CD4-positive, CD25-positive, alpha-beta regulatory T cell (primary cell): ENCODE data around the gene SYMPK. TPM values are rescaled to one million over a fixed set of nuclear protein-coding genes. Genes with fewer than 3 reads are reported as not detected.

ENCODE experiments used
- ATAC-seq, 2 donors: fragments of 150-1000 bp; cut with Tn5 transposase; one replicate each; pipeline ENCODE4 v1.10.0; 2021; ENCODE audit warnings: low read depth in 2 of 2, moderate number of reproducible peaks in 2 of 2, moderate library complexity in 1 of 2
- DNase-seq, 3 donors: peaks; one replicate each; pipeline versions ENCODE4 v3.0.0 to v3.0.0-alpha.2; 2012 to 2022; ENCODE audit warnings: mixed read lengths in 1 of 3
- H3K27ac ChIP-seq: one replicate; pipeline ENCODE4 v1.7.0; 2013; ENCODE audit warnings: mild to moderate bottlenecking, low read length; ENCODE audit not compliant: insufficient read depth, poor library complexity, severe bottlenecking
- H3K27me3 ChIP-seq: one replicate; pipeline ENCODE4 v1.7.0; 2013; ENCODE audit warnings: low read length; ENCODE audit not compliant: control insufficient read depth, insufficient read depth
- H3K36me3 ChIP-seq: one replicate; pipeline ENCODE4 v1.7.0; 2013; ENCODE audit warnings: mild to moderate bottlenecking, low read length, moderate library complexity; ENCODE audit not compliant: control insufficient read depth, insufficient read depth
- H3K4me1 ChIP-seq: 2 replicates; pipeline ENCODE4 v1.7.0; 2013; ENCODE audit warnings: mild to moderate bottlenecking, low read length; ENCODE audit not compliant: insufficient read depth, control insufficient read depth, poor library complexity, severe bottlenecking
- H3K4me3 ChIP-seq: one replicate; pipeline ENCODE4 v1.7.0; 2013; ENCODE audit warnings: low read depth, mild to moderate bottlenecking, low read length, moderate library complexity
- H3K9me3 ChIP-seq, 2 experiments: 1 replicate in 1 of 2; 2 replicates in 1 of 2; pipeline ENCODE4 v1.7.0; 2013; ENCODE audit warnings: low read length in 2 of 2, mild to moderate bottlenecking in 1 of 2, moderate library complexity in 1 of 2; ENCODE audit not compliant: control insufficient read depth in 2 of 2
- H3K27ac Mint-ChIP-seq, 3 donors: one replicate each; pipeline ENCODE4 v1.8.0; 2020 to 2022; ENCODE audit warnings: mild to moderate bottlenecking in 3 of 3, mixed read lengths in 3 of 3, moderate library complexity in 2 of 3
- H3K27me3 Mint-ChIP-seq: one replicate; pipeline ENCODE4 v1.8.0; 2022; ENCODE audit warnings: mild to moderate bottlenecking, mixed read lengths
- H3K36me3 Mint-ChIP-seq: one replicate; pipeline ENCODE4 v1.8.0; 2020; ENCODE audit warnings: mixed read lengths
- H3K4me1 Mint-ChIP-seq, 4 donors: one replicate each; pipeline ENCODE4 v1.8.0; 2020 to 2022; ENCODE audit warnings: mixed read lengths in 4 of 4, mild to moderate bottlenecking in 1 of 4
- H3K4me3 Mint-ChIP-seq, 4 donors: one replicate each; pipeline ENCODE4 v1.8.0; 2020 to 2022; ENCODE audit warnings: mild to moderate bottlenecking in 4 of 4, mixed read lengths in 4 of 4, moderate library complexity in 3 of 4
- H3K9me3 Mint-ChIP-seq, 7 donors: one replicate each; pipeline ENCODE4 v1.8.0; 2020 to 2022; ENCODE audit warnings: mixed read lengths in 7 of 7, mild to moderate bottlenecking in 3 of 7, moderate library complexity in 2 of 7
- polyA plus RNA-seq, 4 donors: library from polyadenylated mRNA; unstranded; fragments of 300-500 nt; fragmentation: Illumina TruSeq; gene quantifications; one replicate each; pipeline ENCODE4 v1.2.3, GENCODE V29; 2021
- total RNA-seq: library from RNA; stranded (reverse); gene quantifications from one replicate; pipeline ENCODE4 v1.2.3, GENCODE V29; 2022

SYMPK gene
- total and polyA plus RNA-seq, 5 donors from 2014 or later, result 5.0 to 87.6 (median 10.5) TPM

- H3K9me3 ChIP-seq, result no peaks in the 10 kb centered on the region
- Mint-ChIP-seq H3K27me3 (no peaks in the 10 kb centered on the region), H3K27ac (no peak overlapping the region), H3K4me1 (peaks cover 0 to 12% (median 3%) of the 10 kb centered on the region in 4 donors), H3K4me3 (no peak overlapping the region), H3K9me3 (no peaks in the 10 kb centered on the region), H3K36me3 (no peaks in the 10 kb centered on the region)
- peaks cover 18% of the 10 kb centered on the region for H3K4me1 ChIP-seq
- H3K27ac ChIP-seq, result no peak overlapping the region
- no peak overlapping the region for H3K4me3 ChIP-seq
- H3K27me3 ChIP-seq, result no peaks in the 10 kb centered on the region
- ATAC-seq (no peak), DNase-seq (no peak)
- no peaks in the 10 kb centered on the region for H3K36me3 ChIP-seq
These were observed 48.7 kb downstream of the SYMPK start for GRCh38 chr19:45814166-45814780.

DNA sequence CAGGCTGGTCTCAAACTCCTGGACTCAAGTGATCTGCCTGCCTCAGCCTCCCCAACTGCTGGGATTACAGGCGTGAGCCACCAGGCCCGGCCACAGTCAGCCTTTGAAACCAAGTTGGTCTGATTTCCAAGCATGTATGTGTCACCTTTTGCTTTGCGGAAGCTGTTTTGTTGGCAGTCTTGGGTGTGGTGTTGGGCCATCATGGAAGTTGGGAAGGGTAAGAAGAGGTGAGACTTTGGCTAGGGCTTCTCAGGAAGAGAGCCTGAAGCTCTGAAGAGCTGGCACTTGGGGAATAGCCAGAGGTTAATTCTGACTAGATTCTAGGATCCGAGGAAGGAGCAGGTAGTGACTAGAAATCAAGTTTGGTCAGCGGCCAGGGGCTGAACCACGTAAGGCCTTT lies 50.6 kb downstream of the SYMPK start:
- Mint-ChIP-seq H3K27me3 (no peaks in the 10 kb centered on the region), H3K9me3 (no peaks in the 10 kb centered on the region), H3K4me1 (peaks cover 0 to 12% (median 2%) of the 10 kb centered on the region in 4 donors), H3K36me3 (no peaks in the 10 kb centered on the region), H3K4me3 (no peak overlapping the region), H3K27ac (no peak overlapping the region)
- Histone ChIP-seq H3K4me1 (peaks cover 18% of the 10 kb centered on the region), H3K27ac (no peak overlapping the region), H3K36me3 (no peaks in the 10 kb centered on the region), H3K4me3 (no peak overlapping the region), H3K9me3 (no peaks in the 10 kb centered on the region), H3K27me3 (no peaks in the 10 kb centered on the region)
- ATAC-seq (no peak), DNase-seq (no peak)

GRCh38 chr19:45809643-45810159 lies 53.2 kb downstream of the SYMPK start:
- H3K4me1 Mint-ChIP-seq, result peaks cover 0 to 7% (median 2%) of the 10 kb centered on the region in 4 donors
- Histone ChIP-seq H3K4me1 (no peaks in the 10 kb centered on the region), H3K36me3 (no peaks in the 10 kb centered on the region), H3K9me3 (no peaks in the 10 kb centered on the region), H3K27ac (no peak overlapping the region), H3K4me3 (no peak overlapping the region), H3K27me3 (no peaks in the 10 kb centered on the region)
- no peaks in the 10 kb centered on the region for H3K27me3 Mint-ChIP-seq
- no peaks in the 10 kb centered on the region for H3K36me3 Mint-ChIP-seq
- H3K4me3 Mint-ChIP-seq, result no peak overlapping the region
- H3K27ac Mint-ChIP-seq, result peak overlapping the region in 1 of 3 donors; percentile 92
- ATAC-seq (no peak), DNase-seq (peak in 1 of 3 donors; percentile 34)
- no peaks in the 10 kb centered on the region for H3K9me3 Mint-ChIP-seq

DNA sequence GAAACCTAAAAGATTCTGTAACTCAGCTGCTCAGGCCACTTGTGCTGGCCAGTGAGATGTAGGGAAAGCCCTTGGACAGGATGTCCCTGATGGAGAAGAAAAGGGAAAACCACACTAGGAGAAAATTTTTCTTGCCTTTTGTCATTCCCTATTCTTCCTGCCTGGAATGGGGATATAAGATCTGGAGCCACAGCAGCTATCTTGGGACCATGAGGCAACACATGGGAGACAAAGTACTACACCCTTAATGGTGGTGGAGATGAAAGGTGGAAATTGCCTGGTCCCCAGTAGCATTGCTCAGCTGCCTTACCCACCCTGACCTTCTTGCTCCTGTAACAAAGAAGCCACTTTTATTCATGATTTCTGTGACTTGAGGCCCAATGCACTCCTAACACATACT lies 57.2 kb downstream of the SYMPK start:
- Mint-ChIP-seq H3K4me3 (no peak overlapping the region), H3K36me3 (no peaks in the 10 kb centered on the region), H3K9me3 (no peaks in the 10 kb centered on the region), H3K27me3 (no peaks in the 10 kb centered on the region), H3K4me1 (peaks cover 0 to 7% (median 2%) of the 10 kb centered on the region in 4 donors), H3K27ac (peak overlapping the region in 1 of 3 donors; percentile 49)
- DNase-seq (no peak), ATAC-seq (no peak)
- H3K4me3 ChIP-seq, result no peak overlapping the region
- H3K9me3 ChIP-seq, result no peaks in the 10 kb centered on the region
- H3K36me3 ChIP-seq, result no peaks in the 10 kb centered on the region
- H3K27ac ChIP-seq, result no peak overlapping the region
- H3K27me3 ChIP-seq, result no peaks in the 10 kb centered on the region
- H3K4me1 ChIP-seq, result no peaks in the 10 kb centered on the region

- DNase-seq (no peak), ATAC-seq (no peak)
- no peak overlapping the region for H3K27ac ChIP-seq
- no peaks in the 10 kb centered on the region for H3K27me3 ChIP-seq
- Mint-ChIP-seq H3K27ac (no peak overlapping the region), H3K27me3 (no peaks in the 10 kb centered on the region), H3K36me3 (no peaks in the 10 kb centered on the region), H3K9me3 (no peaks in the 10 kb centered on the region), H3K4me1 (peaks cover 0 to 7% (median 2%) of the 10 kb centered on the region in 4 donors), H3K4me3 (no peak overlapping the region)
- no peaks in the 10 kb centered on the region for H3K36me3 ChIP-seq
- H3K4me3 ChIP-seq, result no peak overlapping the region
- H3K9me3 ChIP-seq, result no peaks in the 10 kb centered on the region
- H3K4me1 ChIP-seq, result no peaks in the 10 kb centered on the region
These were observed 58.1 kb downstream of the SYMPK start for GRCh38 chr19:45804959-45805230.

DNA sequence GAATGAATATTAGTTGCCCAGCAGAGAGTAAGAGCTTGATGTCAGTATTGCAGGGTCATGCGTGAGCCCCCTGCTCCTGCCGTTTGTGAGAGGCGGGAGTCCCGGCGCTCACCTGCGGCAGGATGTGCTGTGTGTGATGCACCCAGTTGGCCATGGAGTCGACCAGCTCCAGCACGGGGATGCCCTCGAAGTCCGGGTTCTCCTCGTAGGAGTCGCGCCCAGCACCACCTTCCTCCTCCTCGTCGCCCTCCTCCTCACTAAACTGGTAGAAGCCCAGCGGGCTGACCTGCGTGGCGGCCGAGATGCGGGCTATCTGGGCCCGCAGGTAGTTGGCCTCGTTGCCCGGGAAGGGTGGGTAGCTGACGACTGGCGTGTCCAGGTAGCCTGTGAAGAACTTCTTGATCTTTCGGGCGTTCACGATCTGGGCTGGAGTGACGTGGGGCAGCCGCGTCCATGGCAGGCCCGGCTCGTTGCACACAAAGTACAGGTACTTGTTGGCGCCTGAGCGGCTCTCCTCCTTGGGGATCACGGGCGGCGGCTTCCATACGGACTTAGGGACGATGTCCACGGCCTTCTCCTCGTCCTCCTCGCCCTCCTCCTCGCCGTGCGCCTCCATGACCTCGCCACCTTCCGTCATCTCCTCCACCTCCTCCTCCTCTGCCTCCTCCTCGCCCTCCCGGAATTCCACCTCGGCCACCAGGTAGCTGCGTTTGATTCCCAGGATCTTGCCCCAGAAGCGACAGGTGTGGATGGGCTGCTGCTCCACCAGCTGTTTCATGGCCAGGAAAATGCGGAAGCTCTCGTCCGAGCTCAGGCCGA lies 58.6 kb downstream of the SYMPK start:
- ATAC-seq (no peak), DNase-seq (no peak)
- Histone ChIP-seq H3K36me3 (no peaks in the 10 kb centered on the region), H3K4me1 (no peaks in the 10 kb centered on the region), H3K4me3 (no peak overlapping the region), H3K27ac (no peak overlapping the region), H3K27me3 (no peaks in the 10 kb centered on the region), H3K9me3 (no peaks in the 10 kb centered on the region)
- Mint-ChIP-seq H3K27ac (no peak overlapping the region), H3K27me3 (no peaks in the 10 kb centered on the region), H3K4me3 (no peak overlapping the region), H3K9me3 (no peaks in the 10 kb centered on the region), H3K36me3 (no peaks in the 10 kb centered on the region), H3K4me1 (peaks cover 0 to 7% (median under 1%) of the 10 kb centered on the region in 4 donors)

- no peak for ATAC-seq
- Histone ChIP-seq H3K27ac (no peak overlapping the region), H3K4me3 (no peak overlapping the region), H3K9me3 (no peaks in the 10 kb centered on the region), H3K27me3 (no peaks in the 10 kb centered on the region), H3K4me1 (no peaks in the 10 kb centered on the region), H3K36me3 (no peaks in the 10 kb centered on the region)
- Mint-ChIP-seq H3K4me3 (no peak overlapping the region), H3K9me3 (peaks cover 0 to 1% (median 0%) of the 10 kb centered on the region in 7 donors), H3K27me3 (peaks cover 6% of the 10 kb centered on the region), H3K27ac (no peak overlapping the region), H3K36me3 (no peaks in the 10 kb centered on the region), H3K4me1 (peaks cover 0 to 7% (median 5%) of the 10 kb centered on the region in 4 donors)
- DNase-seq, result no peak
These were observed 61.3 kb downstream of the SYMPK start for GRCh38 chr19:45801603-45802175.
